NCI-H82 (cell line): ENCODE results near the gene GET3.
"Not testable (repeated sequence)": the region's sequence is repeated elsewhere in the genome, so short reads cannot be mapped to it uniquely, and the experiment has no call there.

ENCODE experiments used
- DNase-seq: peaks from one replicate; lab custom pipeline; 2025; lab: John Stamatoyannopoulos, UW

Gene GET3

GRCh38 chr19:12792051-12792852 lies 55.0 kb downstream of the GET3 start:
- DNase-seq, result peak; percentile 90

GRCh38 chr19:12792853-12793289 lies 55.6 kb downstream of the GET3 start:
- DNase-seq, result no peak

GRCh38 chr19:12793290-12794195 lies 56.2 kb downstream of the GET3 start:
- peak; percentile 97 for DNase-seq

- no peak for DNase-seq
Measured at GRCh38 chr19:12794196-12794941, 57.1 kb downstream of the GET3 start.

DNA sequence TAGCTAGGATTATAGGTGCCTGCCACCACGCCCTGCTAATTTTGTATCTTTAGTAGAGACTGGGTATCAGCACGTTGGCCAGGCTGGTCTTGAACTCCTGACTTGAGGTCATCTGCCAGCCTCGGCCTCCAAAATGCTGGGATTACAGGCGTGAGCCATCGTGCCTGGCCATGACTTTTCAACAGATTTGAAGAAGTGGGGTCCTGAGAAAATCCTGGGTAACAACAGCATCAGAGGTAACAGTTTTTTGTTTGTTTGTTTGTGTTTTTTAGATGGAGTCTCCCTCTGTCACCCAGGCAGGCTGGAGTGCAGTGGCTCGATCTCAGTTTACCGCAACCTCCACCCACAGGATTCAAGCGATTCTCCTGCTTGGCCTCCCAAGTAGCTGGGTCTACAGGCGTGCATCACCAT lies 57.7 kb downstream of the GET3 start:
- DNase-seq, result no peak

DNA sequence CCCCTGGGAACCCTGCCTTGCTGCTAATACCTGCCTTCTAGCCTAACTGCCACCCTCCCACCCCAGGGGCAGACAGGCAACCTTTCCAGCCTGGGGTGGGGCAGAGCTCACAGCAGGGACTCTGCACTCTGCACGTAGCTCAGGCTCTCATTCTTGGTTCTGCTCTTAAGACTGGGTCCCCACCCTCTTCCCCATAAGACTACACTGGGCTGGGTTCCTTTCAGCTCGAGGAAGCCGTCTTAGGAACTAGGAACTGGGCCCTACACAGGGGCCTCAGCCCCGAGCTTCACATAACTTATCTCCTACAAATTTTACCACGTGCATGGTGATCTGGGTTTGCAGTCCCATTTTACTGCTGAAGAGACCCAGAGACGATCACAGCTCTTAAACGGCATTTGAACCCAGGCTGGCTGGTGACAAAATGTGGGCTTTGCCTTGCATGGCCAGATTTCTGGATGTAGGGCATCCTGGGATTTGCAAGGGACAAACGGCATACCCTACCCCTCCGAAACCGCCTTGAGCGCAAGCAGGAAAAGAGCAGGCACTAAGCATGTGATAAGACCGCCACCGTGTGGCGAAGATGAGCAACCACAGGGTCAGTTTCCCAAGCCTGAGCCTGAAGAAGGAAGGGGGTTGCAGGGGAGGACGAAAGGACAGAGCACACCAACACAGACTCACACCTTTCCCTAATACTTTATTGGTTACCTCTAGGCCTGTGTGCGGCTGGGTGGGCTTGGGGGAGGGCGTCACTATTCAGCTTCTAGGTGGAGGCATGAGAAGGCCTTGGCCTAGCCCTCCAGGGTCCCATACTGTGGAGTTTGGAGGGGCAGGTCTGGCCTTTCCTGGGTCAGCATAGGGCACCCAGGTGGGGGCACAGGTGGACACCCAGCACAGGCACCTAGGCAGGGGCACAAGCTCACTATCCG lies 59.1 kb downstream of the GET3 start:
- DNase-seq, result peak; percentile 96

DNA sequence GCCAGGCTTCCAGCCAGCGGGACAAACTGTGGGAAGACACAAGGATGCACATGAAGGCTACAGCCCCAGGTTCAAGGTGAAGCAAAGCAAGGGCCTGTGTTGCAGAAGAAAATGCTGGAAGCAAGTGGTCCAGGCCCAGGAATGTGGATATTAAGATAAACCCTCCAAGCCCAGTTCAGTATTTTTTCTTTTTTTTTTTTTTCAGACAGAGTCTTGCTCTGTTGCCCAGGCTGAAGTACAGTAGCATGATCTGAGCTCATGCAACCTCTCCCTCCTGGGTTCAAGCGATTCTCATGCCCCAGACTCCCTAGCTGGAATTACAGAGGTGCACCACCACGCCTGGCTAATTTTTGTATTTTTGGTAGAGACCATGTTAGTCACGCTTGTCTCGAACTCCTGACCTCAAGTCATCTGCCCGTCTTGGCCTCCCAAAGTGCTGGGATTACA lies 59.9 kb downstream of the GET3 start:
- no peak for DNase-seq

GRCh38 chr19:12797607-12798006 lies 60.3 kb downstream of the GET3 start:
- not testable (repeated sequence) for DNase-seq
